WTC11 (cell line): ENCODE data around the gene RABGAP1. TPM values are rescaled to one million over a fixed set of nuclear protein-coding genes. Genes with fewer than 3 reads are reported as not detected.

Experiments
- ATAC-seq: fragments of 200-7000 bp; cut with Tn5 transposase; 2 replicates; pipeline ENCODE4 v1.10.0; 2021; ENCODE audit warnings: mild to moderate bottlenecking, moderate library complexity
- CTCF ChIA-PET: fragments of 300-600 bp; sonication (Branson Sonifier 250); formaldehyde crosslinking; loops from one replicate; lab custom pipeline; 2021; ENCODE audit warnings: antibody characterized with exemption; lab: Charles Lee
- POLR2A ChIA-PET: fragments of 350-600 bp; sonication (Branson Sonifier 250); formaldehyde crosslinking; loops from one replicate; lab custom pipeline; 2021; ENCODE audit warnings: antibody characterized with exemption; lab: Charles Lee
- DNase-seq: peaks from one replicate; pipeline ENCODE4 v3.0.0; 2021; ENCODE audit warnings: low spot score
- H3K27ac Mint-ChIP-seq: 2 replicates; pipeline ENCODE4 v1.8.0; 2021; ENCODE audit warnings: mixed read lengths
- H3K27me3 Mint-ChIP-seq: 2 replicates; pipeline ENCODE4 v1.8.0; 2021; ENCODE audit warnings: low read depth, mild to moderate bottlenecking, moderate library complexity, mixed read lengths
- H3K36me3 Mint-ChIP-seq: 2 replicates; pipeline ENCODE4 v1.8.0; 2021; ENCODE audit warnings: mixed read lengths
- H3K4me1 Mint-ChIP-seq: 2 replicates; pipeline ENCODE4 v1.8.0; 2022; ENCODE audit warnings: mixed read lengths
- H3K4me3 Mint-ChIP-seq: 2 replicates; pipeline ENCODE4 v1.8.0; 2021; ENCODE audit warnings: mild to moderate bottlenecking, moderate library complexity, mixed read lengths
- H3K9me3 Mint-ChIP-seq: 2 replicates; pipeline ENCODE4 v1.8.0; 2021; ENCODE audit warnings: mixed read lengths
- CREB1 ChIP-seq: sonication (generic); formaldehyde crosslinking; IDR thresholded peaks from 2 replicates; pipeline ENCODE4 v1.8.0; 2023; ENCODE audit warnings: mild to moderate bottlenecking, missing genetic modification reagents
- CREM ChIP-seq: sonication (generic); formaldehyde crosslinking; IDR thresholded peaks from 2 replicates; pipeline ENCODE4 v1.8.1; 2022; ENCODE audit warnings: mild to moderate bottlenecking, missing genetic modification reagents, moderate library complexity
- GRHL2 ChIP-seq: fragments of 250-450 bp; sonication (Bioruptor Pico); IDR thresholded peaks from 2 replicates; pipeline ENCODE4 v1.8.0; 2022; ENCODE audit warnings: mild to moderate bottlenecking, moderate library complexity; ENCODE audit not compliant: insufficient replicate concordance, severe bottlenecking
- HMGA2 ChIP-seq: fragments of 250-450 bp; sonication (Bioruptor Pico); IDR thresholded peaks from 2 replicates; pipeline ENCODE4 v1.4.0; 2021; ENCODE audit warnings: mild to moderate bottlenecking, moderate library complexity
- IRF2 ChIP-seq: sonication (generic); formaldehyde crosslinking; IDR thresholded peaks from 2 replicates; pipeline ENCODE4 v1.8.0; 2022; ENCODE audit warnings: low read depth, missing genetic modification reagents, borderline replicate concordance
- MXD4 ChIP-seq: fragments of 250-450 bp; sonication (Bioruptor Pico); IDR thresholded peaks from 2 replicates; pipeline ENCODE4 v1.8.0; 2021; ENCODE audit warnings: mild to moderate bottlenecking, moderate library complexity, borderline replicate concordance
- MYBL2 ChIP-seq: sonication (generic); formaldehyde crosslinking; IDR thresholded peaks from 2 replicates; pipeline ENCODE4 v1.8.1; 2023; ENCODE audit warnings: mild to moderate bottlenecking, moderate library complexity, missing genetic modification reagents
- NFYB ChIP-seq: sonication (generic); formaldehyde crosslinking; conservative IDR thresholded peaks from 2 replicates; pipeline ENCODE4 v1.8.0; 2022; ENCODE audit warnings: low read depth, missing genetic modification reagents
- NR2C2 ChIP-seq: sonication (generic); formaldehyde crosslinking; IDR thresholded peaks from 2 replicates; pipeline ENCODE4 v1.8.0; 2022; ENCODE audit warnings: mild to moderate bottlenecking, missing genetic modification reagents
- ZNF121 ChIP-seq: sonication (generic); formaldehyde crosslinking; IDR thresholded peaks from 2 replicates; pipeline ENCODE4 v1.8.0; 2023; ENCODE audit warnings: missing genetic modification reagents
- ZNF138 ChIP-seq: sonication (generic); formaldehyde crosslinking; conservative IDR thresholded peaks from 2 replicates; pipeline ENCODE4 v1.8.1; 2022; ENCODE audit warnings: mild to moderate bottlenecking, moderate library complexity, missing genetic modification reagents
- total RNA-seq: library from RNA; stranded (reverse); gene quantifications from 3 replicates; pipeline ENCODE4 v1.2.3, GENCODE V29; 2021
- TF ChIP-seq, protein P1 (sequence below): fragments of 250-450 bp; sonication (Bioruptor Pico); IDR thresholded peaks from 2 replicates; pipeline ENCODE4 v1.9.0; 2021; ENCODE audit warnings: mild to moderate bottlenecking
- TF ChIP-seq, protein P2 (sequence below): sonication (generic); formaldehyde crosslinking; IDR thresholded peaks from 2 replicates; pipeline ENCODE4 v1.8.1; 2023; ENCODE audit warnings: mild to moderate bottlenecking, missing genetic modification reagents
- TF ChIP-seq, protein P3 (sequence below): sonication (generic); formaldehyde crosslinking; IDR thresholded peaks from 2 replicates; pipeline ENCODE4 v1.8.0; 2022; ENCODE audit warnings: mild to moderate bottlenecking, missing genetic modification reagents
- TF ChIP-seq, protein P4 (sequence below): sonication (generic); formaldehyde crosslinking; IDR thresholded peaks from 2 replicates; pipeline ENCODE4 v1.8.1; 2022; ENCODE audit warnings: low read depth, mild to moderate bottlenecking, moderate library complexity, missing genetic modification reagents, borderline replicate concordance
- TF ChIP-seq, protein P5 (sequence below): fragments of 250-450 bp; sonication (Bioruptor Pico); IDR thresholded peaks from 2 replicates; pipeline ENCODE4 v2.1.2; 2022; ENCODE audit warnings: mild to moderate bottlenecking, moderate library complexity
- TF ChIP-seq, protein P6 (sequence below): sonication (generic); formaldehyde crosslinking; IDR thresholded peaks from 2 replicates; pipeline ENCODE4 v1.8.0; 2023; ENCODE audit warnings: missing genetic modification reagents, mild to moderate bottlenecking, borderline replicate concordance
- TF ChIP-seq, protein P7 (sequence below): fragments of 250-450 bp; sonication (Bioruptor Pico); IDR thresholded peaks from 2 replicates; pipeline ENCODE4 v1.9.0; 2021; ENCODE audit warnings: mild to moderate bottlenecking, borderline replicate concordance

The RABGAP1 gene
- total RNA-seq, 1 experiment from 2014 or later: 38.1 TPM

DNA sequence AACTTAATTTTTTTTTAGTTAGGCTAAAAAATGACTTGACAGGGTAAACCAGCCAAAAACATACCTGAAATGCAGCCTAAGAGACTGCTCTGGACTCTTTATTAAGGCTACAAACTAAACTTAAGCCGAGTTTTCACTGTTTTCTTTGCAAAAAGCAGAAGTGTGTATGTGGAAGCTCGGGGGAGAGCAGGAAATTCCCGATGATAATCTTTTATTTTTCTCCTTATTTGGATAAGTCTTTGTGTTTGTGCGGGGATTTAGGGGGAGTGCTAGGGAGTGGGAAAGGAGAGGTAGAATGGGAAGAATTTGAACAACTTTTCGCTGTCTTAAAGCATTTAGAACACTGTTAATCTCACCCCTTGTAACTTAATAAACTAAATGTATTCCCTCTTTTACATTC, 61.9 kb downstream of the RABGAP1 start (continued):
- TF ChIP-seq HMGA2 (CRISPR knock-in tag): no peak
- TF ChIP-seq, protein P1, sequence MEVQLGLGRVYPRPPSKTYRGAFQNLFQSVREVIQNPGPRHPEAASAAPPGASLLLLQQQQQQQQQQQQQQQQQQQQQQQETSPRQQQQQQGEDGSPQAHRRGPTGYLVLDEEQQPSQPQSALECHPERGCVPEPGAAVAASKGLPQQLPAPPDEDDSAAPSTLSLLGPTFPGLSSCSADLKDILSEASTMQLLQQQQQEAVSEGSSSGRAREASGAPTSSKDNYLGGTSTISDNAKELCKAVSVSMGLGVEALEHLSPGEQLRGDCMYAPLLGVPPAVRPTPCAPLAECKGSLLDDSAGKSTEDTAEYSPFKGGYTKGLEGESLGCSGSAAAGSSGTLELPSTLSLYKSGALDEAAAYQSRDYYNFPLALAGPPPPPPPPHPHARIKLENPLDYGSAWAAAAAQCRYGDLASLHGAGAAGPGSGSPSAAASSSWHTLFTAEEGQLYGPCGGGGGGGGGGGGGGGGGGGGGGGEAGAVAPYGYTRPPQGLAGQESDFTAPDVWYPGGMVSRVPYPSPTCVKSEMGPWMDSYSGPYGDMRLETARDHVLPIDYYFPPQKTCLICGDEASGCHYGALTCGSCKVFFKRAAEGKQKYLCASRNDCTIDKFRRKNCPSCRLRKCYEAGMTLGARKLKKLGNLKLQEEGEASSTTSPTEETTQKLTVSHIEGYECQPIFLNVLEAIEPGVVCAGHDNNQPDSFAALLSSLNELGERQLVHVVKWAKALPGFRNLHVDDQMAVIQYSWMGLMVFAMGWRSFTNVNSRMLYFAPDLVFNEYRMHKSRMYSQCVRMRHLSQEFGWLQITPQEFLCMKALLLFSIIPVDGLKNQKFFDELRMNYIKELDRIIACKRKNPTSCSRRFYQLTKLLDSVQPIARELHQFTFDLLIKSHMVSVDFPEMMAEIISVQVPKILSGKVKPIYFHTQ (CRISPR knock-in tag): no peak

DNA sequence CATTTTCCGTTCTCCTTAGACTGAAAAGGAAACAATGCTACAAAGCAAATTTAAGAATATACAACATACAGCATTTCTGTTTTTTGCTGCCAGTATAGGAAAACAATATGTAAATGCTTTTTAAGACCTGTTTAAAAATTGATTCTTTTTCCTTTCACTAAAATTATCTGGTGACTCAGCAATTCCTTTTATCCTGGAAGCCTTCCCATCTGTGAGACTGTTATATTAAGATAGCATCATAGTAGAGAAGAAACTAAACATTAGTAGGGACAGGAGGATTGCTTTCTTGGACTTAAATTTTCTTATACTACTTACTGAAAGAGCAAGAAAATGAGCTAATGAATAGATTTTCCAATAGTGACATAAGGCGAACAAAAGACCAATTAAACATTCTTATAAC, 62.6 kb downstream of the RABGAP1 start:
- Mint-ChIP-seq H3K27me3 (no peaks in the 10 kb centered on the region), H3K36me3 (peaks cover 25% of the 10 kb centered on the region), H3K9me3 (no peaks in the 10 kb centered on the region), H3K4me1 (peaks cover 31% of the 10 kb centered on the region), H3K27ac (no peak overlapping the region), H3K4me3 (no peak overlapping the region)
- CTCF ChIA-PET: no interaction called here
- ATAC-seq: no peak
- TF ChIP-seq IRF2 (CRISPR knock-in tag) (no peak), MXD4 (CRISPR knock-in tag) (no peak), NFYB (no peak), GRHL2 (CRISPR knock-in tag) (no peak), CREB1 (CRISPR knock-in tag) (no peak), CREM (CRISPR knock-in tag) (no peak), MYBL2 (CRISPR knock-in tag) (no peak), ZNF121 (CRISPR knock-in tag) (no peak), NR2C2 (no peak), ZNF138 (no peak)
- TF ChIP-seq, protein P2, sequence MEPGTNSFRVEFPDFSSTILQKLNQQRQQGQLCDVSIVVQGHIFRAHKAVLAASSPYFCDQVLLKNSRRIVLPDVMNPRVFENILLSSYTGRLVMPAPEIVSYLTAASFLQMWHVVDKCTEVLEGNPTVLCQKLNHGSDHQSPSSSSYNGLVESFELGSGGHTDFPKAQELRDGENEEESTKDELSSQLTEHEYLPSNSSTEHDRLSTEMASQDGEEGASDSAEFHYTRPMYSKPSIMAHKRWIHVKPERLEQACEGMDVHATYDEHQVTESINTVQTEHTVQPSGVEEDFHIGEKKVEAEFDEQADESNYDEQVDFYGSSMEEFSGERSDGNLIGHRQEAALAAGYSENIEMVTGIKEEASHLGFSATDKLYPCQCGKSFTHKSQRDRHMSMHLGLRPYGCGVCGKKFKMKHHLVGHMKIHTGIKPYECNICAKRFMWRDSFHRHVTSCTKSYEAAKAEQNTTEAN (CRISPR knock-in tag): no peak
- TF ChIP-seq, protein P3, sequence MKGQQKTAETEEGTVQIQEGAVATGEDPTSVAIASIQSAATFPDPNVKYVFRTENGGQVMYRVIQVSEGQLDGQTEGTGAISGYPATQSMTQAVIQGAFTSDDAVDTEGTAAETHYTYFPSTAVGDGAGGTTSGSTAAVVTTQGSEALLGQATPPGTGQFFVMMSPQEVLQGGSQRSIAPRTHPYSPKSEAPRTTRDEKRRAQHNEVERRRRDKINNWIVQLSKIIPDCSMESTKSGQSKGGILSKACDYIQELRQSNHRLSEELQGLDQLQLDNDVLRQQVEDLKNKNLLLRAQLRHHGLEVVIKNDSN (CRISPR knock-in tag): no peak
- TF ChIP-seq, protein P4, sequence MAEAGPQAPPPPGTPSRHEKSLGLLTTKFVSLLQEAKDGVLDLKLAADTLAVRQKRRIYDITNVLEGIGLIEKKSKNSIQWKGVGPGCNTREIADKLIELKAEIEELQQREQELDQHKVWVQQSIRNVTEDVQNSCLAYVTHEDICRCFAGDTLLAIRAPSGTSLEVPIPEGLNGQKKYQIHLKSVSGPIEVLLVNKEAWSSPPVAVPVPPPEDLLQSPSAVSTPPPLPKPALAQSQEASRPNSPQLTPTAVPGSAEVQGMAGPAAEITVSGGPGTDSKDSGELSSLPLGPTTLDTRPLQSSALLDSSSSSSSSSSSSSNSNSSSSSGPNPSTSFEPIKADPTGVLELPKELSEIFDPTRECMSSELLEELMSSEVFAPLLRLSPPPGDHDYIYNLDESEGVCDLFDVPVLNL (CRISPR knock-in tag): no peak
- TF ChIP-seq, protein P5, sequence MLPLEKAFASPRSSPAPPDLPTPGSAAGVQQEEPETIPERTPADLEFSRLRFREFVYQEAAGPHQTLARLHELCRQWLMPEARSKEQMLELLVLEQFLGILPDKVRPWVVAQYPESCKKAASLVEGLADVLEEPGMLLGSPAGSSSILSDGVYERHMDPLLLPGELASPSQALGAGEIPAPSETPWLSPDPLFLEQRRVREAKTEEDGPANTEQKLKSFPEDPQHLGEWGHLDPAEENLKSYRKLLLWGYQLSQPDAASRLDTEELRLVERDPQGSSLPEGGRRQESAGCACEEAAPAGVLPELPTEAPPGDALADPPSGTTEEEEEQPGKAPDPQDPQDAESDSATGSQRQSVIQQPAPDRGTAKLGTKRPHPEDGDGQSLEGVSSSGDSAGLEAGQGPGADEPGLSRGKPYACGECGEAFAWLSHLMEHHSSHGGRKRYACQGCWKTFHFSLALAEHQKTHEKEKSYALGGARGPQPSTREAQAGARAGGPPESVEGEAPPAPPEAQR (CRISPR knock-in tag): no peak
- TF ChIP-seq, protein P6, sequence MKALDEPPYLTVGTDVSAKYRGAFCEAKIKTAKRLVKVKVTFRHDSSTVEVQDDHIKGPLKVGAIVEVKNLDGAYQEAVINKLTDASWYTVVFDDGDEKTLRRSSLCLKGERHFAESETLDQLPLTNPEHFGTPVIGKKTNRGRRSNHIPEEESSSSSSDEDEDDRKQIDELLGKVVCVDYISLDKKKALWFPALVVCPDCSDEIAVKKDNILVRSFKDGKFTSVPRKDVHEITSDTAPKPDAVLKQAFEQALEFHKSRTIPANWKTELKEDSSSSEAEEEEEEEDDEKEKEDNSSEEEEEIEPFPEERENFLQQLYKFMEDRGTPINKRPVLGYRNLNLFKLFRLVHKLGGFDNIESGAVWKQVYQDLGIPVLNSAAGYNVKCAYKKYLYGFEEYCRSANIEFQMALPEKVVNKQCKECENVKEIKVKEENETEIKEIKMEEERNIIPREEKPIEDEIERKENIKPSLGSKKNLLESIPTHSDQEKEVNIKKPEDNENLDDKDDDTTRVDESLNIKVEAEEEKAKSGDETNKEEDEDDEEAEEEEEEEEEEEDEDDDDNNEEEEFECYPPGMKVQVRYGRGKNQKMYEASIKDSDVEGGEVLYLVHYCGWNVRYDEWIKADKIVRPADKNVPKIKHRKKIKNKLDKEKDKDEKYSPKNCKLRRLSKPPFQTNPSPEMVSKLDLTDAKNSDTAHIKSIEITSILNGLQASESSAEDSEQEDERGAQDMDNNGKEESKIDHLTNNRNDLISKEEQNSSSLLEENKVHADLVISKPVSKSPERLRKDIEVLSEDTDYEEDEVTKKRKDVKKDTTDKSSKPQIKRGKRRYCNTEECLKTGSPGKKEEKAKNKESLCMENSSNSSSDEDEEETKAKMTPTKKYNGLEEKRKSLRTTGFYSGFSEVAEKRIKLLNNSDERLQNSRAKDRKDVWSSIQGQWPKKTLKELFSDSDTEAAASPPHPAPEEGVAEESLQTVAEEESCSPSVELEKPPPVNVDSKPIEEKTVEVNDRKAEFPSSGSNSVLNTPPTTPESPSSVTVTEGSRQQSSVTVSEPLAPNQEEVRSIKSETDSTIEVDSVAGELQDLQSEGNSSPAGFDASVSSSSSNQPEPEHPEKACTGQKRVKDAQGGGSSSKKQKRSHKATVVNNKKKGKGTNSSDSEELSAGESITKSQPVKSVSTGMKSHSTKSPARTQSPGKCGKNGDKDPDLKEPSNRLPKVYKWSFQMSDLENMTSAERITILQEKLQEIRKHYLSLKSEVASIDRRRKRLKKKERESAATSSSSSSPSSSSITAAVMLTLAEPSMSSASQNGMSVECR (CRISPR knock-in tag): no peak
- TF ChIP-seq, protein P7, sequence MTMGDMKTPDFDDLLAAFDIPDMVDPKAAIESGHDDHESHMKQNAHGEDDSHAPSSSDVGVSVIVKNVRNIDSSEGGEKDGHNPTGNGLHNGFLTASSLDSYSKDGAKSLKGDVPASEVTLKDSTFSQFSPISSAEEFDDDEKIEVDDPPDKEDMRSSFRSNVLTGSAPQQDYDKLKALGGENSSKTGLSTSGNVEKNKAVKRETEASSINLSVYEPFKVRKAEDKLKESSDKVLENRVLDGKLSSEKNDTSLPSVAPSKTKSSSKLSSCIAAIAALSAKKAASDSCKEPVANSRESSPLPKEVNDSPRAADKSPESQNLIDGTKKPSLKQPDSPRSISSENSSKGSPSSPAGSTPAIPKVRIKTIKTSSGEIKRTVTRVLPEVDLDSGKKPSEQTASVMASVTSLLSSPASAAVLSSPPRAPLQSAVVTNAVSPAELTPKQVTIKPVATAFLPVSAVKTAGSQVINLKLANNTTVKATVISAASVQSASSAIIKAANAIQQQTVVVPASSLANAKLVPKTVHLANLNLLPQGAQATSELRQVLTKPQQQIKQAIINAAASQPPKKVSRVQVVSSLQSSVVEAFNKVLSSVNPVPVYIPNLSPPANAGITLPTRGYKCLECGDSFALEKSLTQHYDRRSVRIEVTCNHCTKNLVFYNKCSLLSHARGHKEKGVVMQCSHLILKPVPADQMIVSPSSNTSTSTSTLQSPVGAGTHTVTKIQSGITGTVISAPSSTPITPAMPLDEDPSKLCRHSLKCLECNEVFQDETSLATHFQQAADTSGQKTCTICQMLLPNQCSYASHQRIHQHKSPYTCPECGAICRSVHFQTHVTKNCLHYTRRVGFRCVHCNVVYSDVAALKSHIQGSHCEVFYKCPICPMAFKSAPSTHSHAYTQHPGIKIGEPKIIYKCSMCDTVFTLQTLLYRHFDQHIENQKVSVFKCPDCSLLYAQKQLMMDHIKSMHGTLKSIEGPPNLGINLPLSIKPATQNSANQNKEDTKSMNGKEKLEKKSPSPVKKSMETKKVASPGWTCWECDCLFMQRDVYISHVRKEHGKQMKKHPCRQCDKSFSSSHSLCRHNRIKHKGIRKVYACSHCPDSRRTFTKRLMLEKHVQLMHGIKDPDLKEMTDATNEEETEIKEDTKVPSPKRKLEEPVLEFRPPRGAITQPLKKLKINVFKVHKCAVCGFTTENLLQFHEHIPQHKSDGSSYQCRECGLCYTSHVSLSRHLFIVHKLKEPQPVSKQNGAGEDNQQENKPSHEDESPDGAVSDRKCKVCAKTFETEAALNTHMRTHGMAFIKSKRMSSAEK (CRISPR knock-in tag): no peak
- POLR2A ChIA-PET: no interaction called here
- DNase-seq: no peak
